Mammary epithelial cell (primary cell): ENCODE results near the gene RNF213.

ENCODE experiments used
- EZH2 ChIP-seq: IDR thresholded peaks from 2 replicates; pipeline ENCODE4 v1.6.1; 2012; ENCODE audit warnings: low read length, inconsistent platforms, borderline replicate concordance
- TF ChIP-seq, protein P1 (sequence below), 2 donors: IDR thresholded peaks in 1 of 2; conservative IDR thresholded peaks in 1 of 2; 2 replicates each; pipeline ENCODE4 v1.5.1; 2011 to 2012; ENCODE audit warnings: inconsistent platforms in 2 of 2, low read length in 2 of 2, mild to moderate bottlenecking in 2 of 2, control low read depth in 1 of 2, low read depth in 1 of 2; ENCODE audit not compliant: insufficient read depth in 1 of 2; ENCODE audit errors: extremely low read depth in 1 of 2

- TF ChIP-seq, protein P1, sequence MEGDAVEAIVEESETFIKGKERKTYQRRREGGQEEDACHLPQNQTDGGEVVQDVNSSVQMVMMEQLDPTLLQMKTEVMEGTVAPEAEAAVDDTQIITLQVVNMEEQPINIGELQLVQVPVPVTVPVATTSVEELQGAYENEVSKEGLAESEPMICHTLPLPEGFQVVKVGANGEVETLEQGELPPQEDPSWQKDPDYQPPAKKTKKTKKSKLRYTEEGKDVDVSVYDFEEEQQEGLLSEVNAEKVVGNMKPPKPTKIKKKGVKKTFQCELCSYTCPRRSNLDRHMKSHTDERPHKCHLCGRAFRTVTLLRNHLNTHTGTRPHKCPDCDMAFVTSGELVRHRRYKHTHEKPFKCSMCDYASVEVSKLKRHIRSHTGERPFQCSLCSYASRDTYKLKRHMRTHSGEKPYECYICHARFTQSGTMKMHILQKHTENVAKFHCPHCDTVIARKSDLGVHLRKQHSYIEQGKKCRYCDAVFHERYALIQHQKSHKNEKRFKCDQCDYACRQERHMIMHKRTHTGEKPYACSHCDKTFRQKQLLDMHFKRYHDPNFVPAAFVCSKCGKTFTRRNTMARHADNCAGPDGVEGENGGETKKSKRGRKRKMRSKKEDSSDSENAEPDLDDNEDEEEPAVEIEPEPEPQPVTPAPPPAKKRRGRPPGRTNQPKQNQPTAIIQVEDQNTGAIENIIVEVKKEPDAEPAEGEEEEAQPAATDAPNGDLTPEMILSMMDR (conservative IDR thresholded peaks at IDR 0.05 in 1 of 2, IDR thresholded peaks at IDR 0.05 in 1 of 2; ENCODE audit: extremely low read depth in 1 of 2, insufficient read depth in 1 of 2, low read depth in 1 of 2, low read length in 2 of 2) = no peak
- no peak for TF ChIP-seq EZH2
Observed at GRCh38 chr17:80379348-80379747, 118.7 kb downstream of the RNF213 start.
